Endothelial cell of umbilical vein (primary cell): ENCODE results near the gene GBP3. TPM values are rescaled to one million over a fixed set of nuclear protein-coding genes. Genes with fewer than 3 reads are reported as not detected.

Source experiments
- BruUV-seq: library from RNA; stranded (reverse); fragments of 400-500 nt; replicated peaks from 2 replicates; lab custom pipeline; 2021; lab: Mats Ljungman, UMichigan
- CTCF ChIA-PET: fragments of 300-600, 350-600 bp; sonication (Branson Sonifier 250); formaldehyde crosslinking; loops from one replicate; lab custom pipeline; 2021; ENCODE audit warnings: antibody characterized with exemption, inconsistent platforms; lab: Charles Lee
- POLR2A ChIA-PET: fragments of 300-600, 350-600 bp; sonication (Branson Sonifier 250); formaldehyde crosslinking; loops from one replicate; lab custom pipeline; 2021; ENCODE audit warnings: antibody characterized with exemption, inconsistent platforms; lab: Charles Lee
- DNase-seq: peaks from one replicate; pipeline ENCODE4 v3.0.0-alpha.2; 2011; ENCODE audit warnings: low read depth, low spot score
- FAIRE-seq: peaks from 2 replicates; lab custom pipeline; 2011; peaks lifted over from hg19 to GRCh38; lab: Jason Lieb, UNC
- H2AFZ ChIP-seq: 2 replicates; pipeline ENCODE4 v1.6.0; 2012; ENCODE audit warnings: low read depth, low read length, control low read depth, inconsistent platforms
- H3K27ac ChIP-seq: 2 replicates; pipeline ENCODE4 v1.5.1; 2011; ENCODE audit warnings: low read depth, mild to moderate bottlenecking, control low read depth, low read length, moderate library complexity; ENCODE audit not compliant: insufficient read depth
- H3K27me3 ChIP-seq, 2 experiments: 2 replicates each; pipeline versions ENCODE4 v1.6.0 to v1.6.1; 2011; ENCODE audit warnings: low read length in 2 of 2, mixed read lengths in 1 of 2; ENCODE audit not compliant: control insufficient read depth in 2 of 2, insufficient read depth in 2 of 2
- H3K36me3 ChIP-seq, 2 experiments: 2 replicates in 1 of 2; 3 replicates in 1 of 2; pipeline ENCODE4 v1.5.1; 2011; ENCODE audit warnings: low read length in 2 of 2, mild to moderate bottlenecking in 1 of 2, moderate library complexity in 1 of 2; ENCODE audit not compliant: control insufficient read depth in 2 of 2, insufficient read depth in 2 of 2; ENCODE audit errors: extremely low read depth in 1 of 2
- H3K4me1 ChIP-seq: 3 replicates; pipeline ENCODE4 v1.5.1; 2011; ENCODE audit warnings: mild to moderate bottlenecking, low read length; ENCODE audit not compliant: control insufficient read depth, insufficient read depth; ENCODE audit errors: extremely low read depth
- H3K4me2 ChIP-seq: 2 replicates; pipeline ENCODE4 v1.6.1; 2011; ENCODE audit warnings: low read length, control low read depth, mixed read lengths; ENCODE audit not compliant: insufficient read depth
- H3K4me3 ChIP-seq, 3 experiments: fragments of 200-600 bp in 1 of 3; sonication (generic), shearing (Covaris generic) in 1 of 3; replicated peaks in 1 of 3; 2 replicates each; pipeline ENCODE4 v1.5.1; 2011 to 2016; ENCODE audit warnings: control low read depth in 3 of 3, low read length in 3 of 3, mild to moderate bottlenecking in 2 of 3, inconsistent platforms in 1 of 3, low read depth in 1 of 3, moderate library complexity in 1 of 3; ENCODE audit not compliant: insufficient read depth in 1 of 3
- H3K79me2 ChIP-seq: 2 replicates; pipeline ENCODE4 v1.6.0; 2012; ENCODE audit warnings: low read length, inconsistent platforms; ENCODE audit not compliant: control insufficient read depth, insufficient read depth
- H3K9ac ChIP-seq: replicated peaks from 2 replicates; pipeline ENCODE3; 2011; ENCODE audit warnings: low read length, control low read depth; ENCODE audit not compliant: insufficient read depth; ENCODE audit errors: extremely low read depth
- H3K9me1 ChIP-seq: replicated peaks from 3 replicates; pipeline ENCODE4 v1.6.0; 2011; ENCODE audit warnings: mild to moderate bottlenecking, low read length; ENCODE audit not compliant: control insufficient read depth, insufficient read depth; ENCODE audit errors: extremely low read depth
- H3K9me3 ChIP-seq: replicated peaks from 2 replicates; pipeline ENCODE4 v1.5.1; 2012; ENCODE audit warnings: low read length, inconsistent platforms; ENCODE audit not compliant: control insufficient read depth, insufficient read depth
- H4K20me1 ChIP-seq: replicated peaks from 2 replicates; pipeline ENCODE3; 2011; ENCODE audit warnings: mild to moderate bottlenecking, low read length; ENCODE audit not compliant: control insufficient read depth, insufficient read depth; ENCODE audit errors: extremely low read depth
- EZH2 ChIP-seq: IDR thresholded peaks from 2 replicates; pipeline ENCODE4 v1.6.1; 2012; ENCODE audit warnings: borderline replicate concordance, low read depth, mild to moderate bottlenecking, moderate library complexity, low read length, inconsistent platforms; ENCODE audit not compliant: severe bottlenecking
- FOS ChIP-seq: IDR thresholded peaks from 2 replicates; pipeline ENCODE4 v1.6.1; 2011; ENCODE audit warnings: mild to moderate bottlenecking, low read length, moderate library complexity, borderline replicate concordance; ENCODE audit not compliant: insufficient read depth
- GATA2 ChIP-seq: IDR thresholded peaks from 2 replicates; pipeline ENCODE4 v1.7.0; 2011; ENCODE audit warnings: low read depth, mild to moderate bottlenecking, moderate library complexity, mixed read lengths, low read length; ENCODE audit not compliant: insufficient read length, insufficient read depth
- JUN ChIP-seq: IDR thresholded peaks from 2 replicates; pipeline ENCODE4 v1.6.1; 2011; ENCODE audit warnings: borderline replicate concordance, low read depth; ENCODE audit not compliant: insufficient read length, insufficient read depth
- MYC ChIP-seq: IDR thresholded peaks from one replicate; pipeline ENCODE4 v1.6.1; 2011; ENCODE audit warnings: mild to moderate bottlenecking, low read depth, low read length
- POLR2A ChIP-seq: IDR thresholded peaks from 2 replicates; pipeline ENCODE4 v1.6.1; 2012; ENCODE audit warnings: low read depth, mild to moderate bottlenecking, control low read depth, low read length
- POLR2AphosphoS5 ChIP-seq: IDR thresholded peaks from 2 replicates; pipeline ENCODE4 v1.6.1; 2012; ENCODE audit warnings: low read depth, mild to moderate bottlenecking, control low read depth, low read length, moderate library complexity; ENCODE audit not compliant: insufficient read depth
- dilution Hi-C: fragments of 300-500 bp; cut with MboI; formaldehyde crosslinking; loops from one replicate; pipeline ENCODE4 v1.15.0; 2019; ENCODE audit warnings: low sequenced_read_pairs; ENCODE audit not compliant: extremely low pct_ligation_motif_present
- intact Hi-C: fragments of 100-400 bp; cut with micrococcal nuclease; formaldehyde crosslinking; loops from one replicate; pipeline ENCODE4 v1.10.0; 2022
- polyA plus RNA-seq, 4 experiments: library from polyadenylated mRNA; depleted of rRNA in 3 of 4; stranded (reverse) in 3 of 4; unstranded in 1 of 4; fragments of >200 nt; gene quantifications; 2 replicates each; pipeline versions ENCODE4 v1.2.1 to v1.2.3, GENCODE V29; 2011 to 2012; ENCODE audit warnings: missing spikeins in 1 of 4
- total RNA-seq: library from RNA; stranded (reverse); gene quantifications from 2 replicates; pipeline ENCODE4 v1.2.3, GENCODE V29; 2021
- TF ChIP-seq, protein P1 (sequence below), 2 donors: IDR thresholded peaks; 1 replicate in 1 of 2; 2 replicates in 1 of 2; pipeline ENCODE4 v1.5.1; 2011; ENCODE audit warnings: low read length in 2 of 2, mild to moderate bottlenecking in 2 of 2, moderate library complexity in 2 of 2, control low read depth in 1 of 2, inconsistent platforms in 1 of 2, low read depth in 1 of 2; ENCODE audit not compliant: insufficient read depth in 1 of 2; ENCODE audit errors: extremely low read depth in 1 of 2
- TF ChIP-seq, protein P2 (sequence below): IDR thresholded peaks from 2 replicates; pipeline ENCODE4 v1.6.1; 2011; ENCODE audit not compliant: insufficient read depth, insufficient read length

Gene GBP3
- total and polyA plus RNA-seq, 2 donors (not counting 3 experiments of a cell fraction or from before 2014, with no cell fraction given), result 5.7 to 7.3 TPM

DNA sequence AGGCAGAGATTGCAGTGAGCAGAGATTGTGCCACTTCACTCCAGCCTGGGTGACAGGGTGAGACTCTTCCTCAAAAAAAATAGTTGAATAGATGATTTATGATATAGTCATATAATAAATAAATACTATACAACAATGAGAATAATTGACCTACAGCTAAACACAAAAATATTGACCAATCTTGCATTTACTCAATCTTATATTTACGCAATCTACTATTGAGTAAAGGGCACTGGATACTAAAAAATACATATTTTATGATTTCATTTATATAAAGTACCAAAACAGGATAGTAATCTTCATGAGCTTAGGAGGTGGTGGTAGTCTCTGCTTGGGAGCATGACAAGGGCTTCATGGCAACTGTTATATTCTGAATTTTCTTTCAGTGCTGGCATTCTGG, 19.1 kb upstream of the GBP3 start:
- H3K9ac ChIP-seq, result no peak overlapping the region
- no peaks in the 10 kb centered on the region for H3K4me1 ChIP-seq
- no peak overlapping the region for H3K27ac ChIP-seq
- FAIRE-seq (no peak), DNase-seq (no peak)
- intact Hi-C loops, result no loop called here
- POLR2A ChIA-PET, result no interaction called here
- no peaks in the 10 kb centered on the region for H3K36me3 ChIP-seq
- no peaks in the 10 kb centered on the region for H3K27me3 ChIP-seq
- no peak overlapping the region for H3K4me2 ChIP-seq
- H3K4me3 ChIP-seq, result no peak overlapping the region
- dilution Hi-C loops, result no loop called here
- TF ChIP-seq, protein P1, sequence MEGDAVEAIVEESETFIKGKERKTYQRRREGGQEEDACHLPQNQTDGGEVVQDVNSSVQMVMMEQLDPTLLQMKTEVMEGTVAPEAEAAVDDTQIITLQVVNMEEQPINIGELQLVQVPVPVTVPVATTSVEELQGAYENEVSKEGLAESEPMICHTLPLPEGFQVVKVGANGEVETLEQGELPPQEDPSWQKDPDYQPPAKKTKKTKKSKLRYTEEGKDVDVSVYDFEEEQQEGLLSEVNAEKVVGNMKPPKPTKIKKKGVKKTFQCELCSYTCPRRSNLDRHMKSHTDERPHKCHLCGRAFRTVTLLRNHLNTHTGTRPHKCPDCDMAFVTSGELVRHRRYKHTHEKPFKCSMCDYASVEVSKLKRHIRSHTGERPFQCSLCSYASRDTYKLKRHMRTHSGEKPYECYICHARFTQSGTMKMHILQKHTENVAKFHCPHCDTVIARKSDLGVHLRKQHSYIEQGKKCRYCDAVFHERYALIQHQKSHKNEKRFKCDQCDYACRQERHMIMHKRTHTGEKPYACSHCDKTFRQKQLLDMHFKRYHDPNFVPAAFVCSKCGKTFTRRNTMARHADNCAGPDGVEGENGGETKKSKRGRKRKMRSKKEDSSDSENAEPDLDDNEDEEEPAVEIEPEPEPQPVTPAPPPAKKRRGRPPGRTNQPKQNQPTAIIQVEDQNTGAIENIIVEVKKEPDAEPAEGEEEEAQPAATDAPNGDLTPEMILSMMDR (IDR thresholded peaks at IDR 0.05; ENCODE audit: extremely low read depth in 1 of 2, insufficient read depth in 1 of 2, low read depth in 1 of 2, low read length in 2 of 2), result no peak
- TF ChIP-seq POLR2AphosphoS5 (no peak), JUN (no peak), EZH2 (no peak), FOS (no peak), MYC (no peak), POLR2A (no peak), GATA2 (no peak)
- TF ChIP-seq, protein P2, sequence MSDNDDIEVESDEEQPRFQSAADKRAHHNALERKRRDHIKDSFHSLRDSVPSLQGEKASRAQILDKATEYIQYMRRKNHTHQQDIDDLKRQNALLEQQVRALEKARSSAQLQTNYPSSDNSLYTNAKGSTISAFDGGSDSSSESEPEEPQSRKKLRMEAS, result no peak
- H2AFZ ChIP-seq, result no peak overlapping the region
- H4K20me1 ChIP-seq, result no peaks in the 10 kb centered on the region
- no peaks in the 10 kb centered on the region for H3K79me2 ChIP-seq
- CTCF ChIA-PET, result interaction anchor here (0.6 to 1.3 kb wide), 3 partner anchors 15 to 44 kb away, joined by 3 to 6 read pairs (median 4); partner anchors contain the start of gene GBP3
- BruUV-seq, result no TSS peak
- H3K9me1 ChIP-seq, result no peaks in the 10 kb centered on the region
- no peaks in the 10 kb centered on the region for H3K9me3 ChIP-seq
